HepG2 (cell line): ENCODE data around the gene CABLES2. TPM values are rescaled to one million over a fixed set of nuclear protein-coding genes. Genes with fewer than 3 reads are reported as not detected.

ENCODE experiments used
- AHDC1 ChIP-seq: sonication (generic); formaldehyde crosslinking; IDR thresholded peaks from 2 replicates; pipeline ENCODE4 v1.5.1; 2020; ENCODE audit warnings: mild to moderate bottlenecking, missing genetic modification reagents, borderline replicate concordance
- ARID2 ChIP-seq: sonication (generic); formaldehyde crosslinking; IDR thresholded peaks from 2 replicates; pipeline ENCODE4 v1.8.1; 2022; ENCODE audit warnings: mild to moderate bottlenecking, missing genetic modification reagents, borderline replicate concordance
- ATF1 ChIP-seq: IDR thresholded peaks from 2 replicates; pipeline ENCODE4 v1.6.1; 2016; ENCODE audit warnings: mild to moderate bottlenecking, control low read depth
- CENPT ChIP-seq: sonication (generic); formaldehyde crosslinking; IDR thresholded peaks from 2 replicates; pipeline ENCODE4 v1.8.0; 2022; ENCODE audit warnings: low read depth, mild to moderate bottlenecking, moderate library complexity, missing genetic modification reagents
- NFE2L1 ChIP-seq: sonication (generic); formaldehyde crosslinking; IDR thresholded peaks from 2 replicates; pipeline ENCODE4 v1.4.0; 2020; ENCODE audit warnings: missing genetic modification reagents, mild to moderate bottlenecking, borderline replicate concordance
- ZBTB7A ChIP-seq: sonication (generic); formaldehyde crosslinking; IDR thresholded peaks from 2 replicates; pipeline ENCODE4 v1.8.0; 2022; ENCODE audit warnings: mild to moderate bottlenecking, missing genetic modification reagents
- ZNF329 ChIP-seq: sonication (generic); formaldehyde crosslinking; IDR thresholded peaks from 2 replicates; pipeline ENCODE4 v1.9.0; 2021; ENCODE audit warnings: low read depth, mild to moderate bottlenecking, missing genetic modification reagents
- ZNF350 ChIP-seq: sonication (generic); formaldehyde crosslinking; IDR thresholded peaks from 2 replicates; pipeline ENCODE4 v1.4.0; 2020; ENCODE audit warnings: mild to moderate bottlenecking, low read depth, missing genetic modification reagents, borderline replicate concordance
- ZNF644 ChIP-seq: IDR thresholded peaks from 2 replicates; pipeline ENCODE4 v1.6.1; 2016; ENCODE audit warnings: low read depth
- polyA plus RNA-seq, 8 experiments: library from polyadenylated mRNA; depleted of rRNA in 3 of 8; stranded (reverse) in 7 of 8; unstranded in 1 of 8; fragments of >200 nt; fragmentation: Illumina TruSeq in 4 of 8; extraction: Trizol in 4 of 8; gene quantifications; 2 replicates each; pipeline versions ENCODE4 v1.2.1 to v1.2.3, GENCODE V29; 2011 to 2016; ENCODE audit warnings: low read depth in 4 of 8, missing spikeins in 1 of 8, mixed read lengths in 1 of 8; ENCODE audit not compliant: insufficient read depth in 1 of 8
- total RNA-seq, 5 experiments: library from RNA; depleted of rRNA; stranded (reverse); fragments of >200 nt; fragmentation: Illumina TruSeq; extraction: Trizol; gene quantifications; 2 replicates each; pipeline ENCODE4 v1.2.3, GENCODE V29; 2016; ENCODE audit warnings: low read depth in 1 of 5
- TF ChIP-seq, protein P1 (sequence below): IDR thresholded peaks from 2 replicates; pipeline ENCODE4 v1.6.1; 2012; ENCODE audit warnings: low read depth, low read length, improper control_type of control experiment
- TF ChIP-seq, protein P2 (sequence below): sonication (generic); formaldehyde crosslinking; IDR thresholded peaks from 2 replicates; pipeline ENCODE4 v1.9.0; 2021; ENCODE audit warnings: mild to moderate bottlenecking, missing genetic modification reagents
- TF ChIP-seq, protein P3 (sequence below): sonication (generic); formaldehyde crosslinking; IDR thresholded peaks from 2 replicates; pipeline ENCODE4 v1.9.0; 2021; ENCODE audit warnings: missing genetic modification reagents, mild to moderate bottlenecking, borderline replicate concordance
- TF ChIP-seq, protein P4 (sequence below): sonication (generic); formaldehyde crosslinking; IDR thresholded peaks from 2 replicates; pipeline ENCODE4 v1.5.1; 2020; ENCODE audit warnings: missing genetic modification reagents, mild to moderate bottlenecking, borderline replicate concordance

CABLES2 gene
- total and polyA plus RNA-seq, 2 of the 13 experiments (the other 11 are each of a cell fraction or from before 2014, with no cell fraction given), result 5.2 to 9.7 TPM

GRCh38 chr20:62408055-62408454, 970 bp upstream of the CABLES2 start (continued):
- TF ChIP-seq, protein P1, sequence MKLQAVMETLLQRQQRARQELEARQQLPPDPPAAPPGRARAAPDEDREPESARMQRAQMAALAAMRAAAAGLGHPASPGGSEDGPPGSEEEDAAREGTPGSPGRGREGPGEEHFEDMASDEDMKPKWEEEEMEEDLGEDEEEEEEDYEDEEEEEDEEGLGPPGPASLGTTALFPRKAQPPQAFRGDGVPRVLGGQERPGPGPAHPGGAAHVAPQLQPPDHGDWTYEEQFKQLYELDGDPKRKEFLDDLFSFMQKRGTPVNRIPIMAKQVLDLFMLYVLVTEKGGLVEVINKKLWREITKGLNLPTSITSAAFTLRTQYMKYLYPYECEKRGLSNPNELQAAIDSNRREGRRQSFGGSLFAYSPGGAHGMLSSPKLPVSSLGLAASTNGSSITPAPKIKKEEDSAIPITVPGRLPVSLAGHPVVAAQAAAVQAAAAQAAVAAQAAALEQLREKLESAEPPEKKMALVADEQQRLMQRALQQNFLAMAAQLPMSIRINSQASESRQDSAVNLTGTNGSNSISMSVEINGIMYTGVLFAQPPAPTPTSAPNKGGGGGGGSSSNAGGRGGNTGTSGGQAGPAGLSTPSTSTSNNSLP, result no peak
- no peak for TF ChIP-seq NFE2L1 (CRISPR knock-in tag)
- TF ChIP-seq CENPT (CRISPR knock-in tag), result no peak
- no peak for TF ChIP-seq AHDC1 (CRISPR knock-in tag)
- TF ChIP-seq, protein P2, sequence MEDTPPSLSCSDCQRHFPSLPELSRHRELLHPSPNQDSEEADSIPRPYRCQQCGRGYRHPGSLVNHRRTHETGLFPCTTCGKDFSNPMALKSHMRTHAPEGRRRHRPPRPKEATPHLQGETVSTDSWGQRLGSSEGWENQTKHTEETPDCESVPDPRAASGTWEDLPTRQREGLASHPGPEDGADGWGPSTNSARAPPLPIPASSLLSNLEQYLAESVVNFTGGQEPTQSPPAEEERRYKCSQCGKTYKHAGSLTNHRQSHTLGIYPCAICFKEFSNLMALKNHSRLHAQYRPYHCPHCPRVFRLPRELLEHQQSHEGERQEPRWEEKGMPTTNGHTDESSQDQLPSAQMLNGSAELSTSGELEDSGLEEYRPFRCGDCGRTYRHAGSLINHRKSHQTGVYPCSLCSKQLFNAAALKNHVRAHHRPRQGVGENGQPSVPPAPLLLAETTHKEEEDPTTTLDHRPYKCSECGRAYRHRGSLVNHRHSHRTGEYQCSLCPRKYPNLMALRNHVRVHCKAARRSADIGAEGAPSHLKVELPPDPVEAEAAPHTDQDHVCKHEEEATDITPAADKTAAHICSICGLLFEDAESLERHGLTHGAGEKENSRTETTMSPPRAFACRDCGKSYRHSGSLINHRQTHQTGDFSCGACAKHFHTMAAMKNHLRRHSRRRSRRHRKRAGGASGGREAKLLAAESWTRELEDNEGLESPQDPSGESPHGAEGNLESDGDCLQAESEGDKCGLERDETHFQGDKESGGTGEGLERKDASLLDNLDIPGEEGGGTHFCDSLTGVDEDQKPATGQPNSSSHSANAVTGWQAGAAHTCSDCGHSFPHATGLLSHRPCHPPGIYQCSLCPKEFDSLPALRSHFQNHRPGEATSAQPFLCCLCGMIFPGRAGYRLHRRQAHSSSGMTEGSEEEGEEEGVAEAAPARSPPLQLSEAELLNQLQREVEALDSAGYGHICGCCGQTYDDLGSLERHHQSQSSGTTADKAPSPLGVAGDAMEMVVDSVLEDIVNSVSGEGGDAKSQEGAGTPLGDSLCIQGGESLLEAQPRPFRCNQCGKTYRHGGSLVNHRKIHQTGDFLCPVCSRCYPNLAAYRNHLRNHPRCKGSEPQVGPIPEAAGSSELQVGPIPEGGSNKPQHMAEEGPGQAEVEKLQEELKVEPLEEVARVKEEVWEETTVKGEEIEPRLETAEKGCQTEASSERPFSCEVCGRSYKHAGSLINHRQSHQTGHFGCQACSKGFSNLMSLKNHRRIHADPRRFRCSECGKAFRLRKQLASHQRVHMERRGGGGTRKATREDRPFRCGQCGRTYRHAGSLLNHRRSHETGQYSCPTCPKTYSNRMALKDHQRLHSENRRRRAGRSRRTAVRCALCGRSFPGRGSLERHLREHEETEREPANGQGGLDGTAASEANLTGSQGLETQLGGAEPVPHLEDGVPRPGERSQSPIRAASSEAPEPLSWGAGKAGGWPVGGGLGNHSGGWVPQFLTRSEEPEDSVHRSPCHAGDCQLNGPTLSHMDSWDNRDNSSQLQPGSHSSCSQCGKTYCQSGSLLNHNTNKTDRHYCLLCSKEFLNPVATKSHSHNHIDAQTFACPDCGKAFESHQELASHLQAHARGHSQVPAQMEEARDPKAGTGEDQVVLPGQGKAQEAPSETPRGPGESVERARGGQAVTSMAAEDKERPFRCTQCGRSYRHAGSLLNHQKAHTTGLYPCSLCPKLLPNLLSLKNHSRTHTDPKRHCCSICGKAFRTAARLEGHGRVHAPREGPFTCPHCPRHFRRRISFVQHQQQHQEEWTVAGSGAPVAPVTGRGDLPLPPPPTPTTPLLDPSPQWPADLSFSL (CRISPR knock-in tag), result no peak
- TF ChIP-seq, protein P3, sequence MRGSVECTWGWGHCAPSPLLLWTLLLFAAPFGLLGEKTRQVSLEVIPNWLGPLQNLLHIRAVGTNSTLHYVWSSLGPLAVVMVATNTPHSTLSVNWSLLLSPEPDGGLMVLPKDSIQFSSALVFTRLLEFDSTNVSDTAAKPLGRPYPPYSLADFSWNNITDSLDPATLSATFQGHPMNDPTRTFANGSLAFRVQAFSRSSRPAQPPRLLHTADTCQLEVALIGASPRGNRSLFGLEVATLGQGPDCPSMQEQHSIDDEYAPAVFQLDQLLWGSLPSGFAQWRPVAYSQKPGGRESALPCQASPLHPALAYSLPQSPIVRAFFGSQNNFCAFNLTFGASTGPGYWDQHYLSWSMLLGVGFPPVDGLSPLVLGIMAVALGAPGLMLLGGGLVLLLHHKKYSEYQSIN (CRISPR knock-in tag), result no peak
- TF ChIP-seq ATF1, result no peak
- no peak for TF ChIP-seq ZNF350 (CRISPR knock-in tag)
- TF ChIP-seq, protein P4, sequence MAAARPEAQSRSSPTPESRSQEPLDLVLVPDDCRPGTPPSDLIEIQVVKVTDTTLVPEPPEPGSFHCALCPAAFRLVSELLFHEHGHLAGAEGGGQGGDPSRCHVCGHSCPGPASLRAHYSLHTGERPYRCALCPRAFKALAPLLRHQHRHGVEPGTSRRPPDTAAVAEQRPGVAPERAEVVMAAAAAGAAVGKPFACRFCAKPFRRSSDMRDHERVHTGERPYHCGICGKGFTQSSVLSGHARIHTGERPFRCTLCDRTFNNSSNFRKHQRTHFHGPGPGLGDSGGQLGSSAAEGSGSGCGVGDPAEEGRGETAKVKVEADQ (CRISPR knock-in tag), result no peak
- no peak for TF ChIP-seq ARID2 (CRISPR knock-in tag)
- TF ChIP-seq ZNF329 (CRISPR knock-in tag), result no peak
- TF ChIP-seq ZBTB7A (CRISPR knock-in tag), result 0 out of 2 replicates have a peak, but pooled peaks have one; percentile 38
- TF ChIP-seq ZNF644 (CRISPR knock-in tag), result no peak
